ENCODE data around the gene NPPB.

Gene NPPB

DNA sequence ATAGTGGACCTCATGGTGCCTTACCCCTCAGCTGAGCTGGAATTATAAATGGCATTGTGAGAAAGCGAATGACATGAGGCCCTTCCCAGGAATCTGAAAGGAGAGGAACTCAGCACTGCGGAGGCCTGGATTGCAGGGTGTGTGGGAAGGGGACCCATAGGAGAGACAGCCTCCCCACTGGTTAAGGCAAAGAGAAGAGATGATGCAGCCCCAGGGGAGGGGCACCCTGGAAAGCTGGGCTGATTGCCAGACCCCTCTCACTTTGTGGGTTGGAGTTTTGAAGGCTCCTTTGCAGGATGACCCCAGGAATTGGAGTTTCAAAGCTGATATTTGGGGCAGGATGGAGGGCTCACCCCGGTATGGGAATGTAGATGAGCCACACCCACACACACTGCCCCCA lies 2.0 kb downstream of the NPPB start:
- DNase-seq: no peak

DNA sequence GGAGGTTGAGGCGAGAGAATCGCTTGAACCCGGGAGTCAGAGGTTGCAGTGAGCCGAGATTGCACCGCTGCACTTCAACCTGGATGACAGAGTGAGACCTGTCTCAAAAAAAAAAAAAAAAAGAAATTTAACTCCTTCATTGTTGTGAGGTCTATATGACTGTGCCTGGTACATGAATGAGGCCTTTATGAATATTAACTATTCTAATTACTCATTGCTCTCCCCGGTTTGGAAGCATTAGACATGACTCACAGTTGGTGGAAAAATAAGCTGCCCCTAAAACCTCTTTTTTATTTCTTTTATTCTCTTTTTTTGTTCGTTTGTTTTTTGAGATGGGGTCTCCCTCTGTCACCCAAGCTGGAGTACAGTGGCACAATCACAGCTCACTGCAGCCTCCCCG lies 3.3 kb downstream of the NPPB start:
- no peak for DNase-seq

DNA sequence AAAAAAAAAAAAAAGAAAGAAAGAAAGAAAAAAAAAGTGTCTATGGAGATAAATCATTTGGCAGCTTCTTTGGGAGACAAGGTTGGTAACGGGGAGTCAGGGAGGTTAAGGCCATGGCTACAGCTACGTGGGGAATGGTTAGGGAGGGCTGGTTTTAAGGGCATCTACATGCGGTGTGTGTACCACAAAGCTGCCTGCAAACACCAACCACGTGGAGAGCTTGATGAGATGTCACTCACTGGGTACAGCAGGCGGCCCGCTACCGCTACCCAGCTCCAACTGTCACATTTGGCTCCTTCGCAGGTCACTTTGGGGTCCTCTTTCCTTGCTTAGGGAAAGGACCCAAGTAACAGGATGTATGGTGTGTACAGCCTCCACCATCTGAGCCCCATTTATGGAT lies 4.2 kb downstream of the NPPB start:
- DNase-seq: no peak

DNA sequence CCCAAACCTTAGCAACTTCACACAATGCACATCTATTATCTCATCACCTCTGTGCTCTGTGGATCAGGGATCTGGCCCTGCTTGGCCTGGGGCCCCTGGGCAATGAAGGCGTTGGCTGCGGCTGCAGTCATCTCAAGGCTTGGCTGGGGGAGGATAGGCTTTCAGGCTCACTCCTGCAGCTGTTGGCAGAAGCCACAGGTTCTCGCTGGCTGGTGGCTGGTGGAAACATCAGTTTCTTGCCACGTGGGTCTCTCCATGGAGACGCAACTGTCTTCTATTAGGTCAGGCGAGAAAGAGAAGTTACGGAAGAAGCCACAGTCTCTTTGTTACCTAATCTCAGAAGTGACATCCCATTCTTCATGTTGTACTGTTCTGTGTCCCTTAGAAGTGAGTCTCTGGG lies 7.6 kb downstream of the NPPB start:
- DNase-seq: no peak

DNA sequence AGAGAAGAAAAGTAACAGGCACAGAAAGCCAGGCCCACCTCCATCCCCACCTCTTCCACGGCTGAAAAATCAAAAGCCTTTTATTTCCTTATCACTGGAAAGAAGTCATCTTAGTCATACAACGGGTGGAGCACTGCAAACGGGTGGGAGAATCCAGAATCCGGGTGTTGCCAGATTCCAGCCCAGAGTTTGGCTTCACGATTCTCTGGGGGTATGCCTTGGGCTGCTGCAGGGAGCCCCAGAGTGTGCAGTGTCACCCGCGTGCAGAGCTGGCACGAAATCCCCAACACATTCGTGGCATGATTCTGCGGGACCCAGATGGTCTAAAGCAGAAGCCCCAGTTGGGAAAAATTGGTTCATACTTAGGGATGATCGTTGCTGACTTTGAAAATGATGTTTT lies 8.6 kb downstream of the NPPB start:
- no peak for DNase-seq

DNA sequence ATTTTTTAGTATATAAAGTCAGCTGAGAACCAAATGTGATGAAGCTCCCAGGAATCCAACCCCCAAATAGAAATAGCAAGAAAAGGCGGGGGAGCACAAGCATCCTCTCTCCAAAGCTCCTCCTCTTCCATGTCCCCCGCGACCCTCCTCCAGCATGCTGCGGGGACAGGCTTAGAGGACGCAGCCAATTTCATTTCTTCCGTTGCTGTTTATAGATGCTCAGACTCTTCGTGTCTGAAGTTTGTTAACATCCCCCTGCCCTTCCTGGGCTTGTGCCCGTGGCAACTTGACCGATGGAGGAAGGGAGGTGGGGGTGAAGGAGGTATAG lies 10.4 kb downstream of the NPPB start:
- DNase-seq: no peak

DNA sequence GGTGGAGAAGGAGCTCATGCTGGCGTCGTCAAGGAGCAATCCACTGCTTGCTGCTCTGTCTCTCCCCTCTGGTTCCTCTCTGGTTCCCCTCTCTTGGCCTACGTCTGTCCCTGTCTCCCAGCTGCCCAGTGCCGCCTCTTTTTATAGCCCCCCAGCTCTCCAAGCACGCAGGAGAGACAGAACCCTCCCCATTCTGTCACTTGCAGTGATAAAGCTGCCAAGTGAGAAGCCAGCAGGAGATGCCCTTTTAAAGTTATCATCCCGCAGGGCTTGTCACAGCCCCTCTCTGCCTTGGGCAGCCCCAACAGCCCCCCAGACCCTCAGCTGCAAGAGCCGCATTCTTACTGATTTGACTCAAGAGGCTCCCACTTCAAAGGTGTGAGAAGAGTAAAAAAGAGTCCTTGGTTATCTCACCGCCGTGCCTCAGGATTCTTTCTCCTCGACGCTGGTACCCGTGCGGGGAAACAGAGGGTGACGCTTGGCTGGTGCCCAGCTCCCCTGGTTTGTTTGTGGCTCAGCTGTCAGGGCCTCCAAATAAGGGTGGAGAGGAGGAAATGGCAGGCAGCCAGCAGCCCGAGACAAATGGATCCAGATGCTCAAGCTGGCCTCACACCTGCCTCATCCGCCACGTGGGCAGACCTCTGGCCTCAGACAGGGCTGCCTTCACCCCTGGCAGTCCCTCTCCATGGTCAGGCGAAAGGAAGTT lies 10.9 kb downstream of the NPPB start, which contains the start of gene NPPA:
NPPA (minus strand) TSS at position 117 of the 706 bp plus-strand sequence; CDS start at position 18, 99 bp downstream.
- peak; percentile 94 for DNase-seq

DNA sequence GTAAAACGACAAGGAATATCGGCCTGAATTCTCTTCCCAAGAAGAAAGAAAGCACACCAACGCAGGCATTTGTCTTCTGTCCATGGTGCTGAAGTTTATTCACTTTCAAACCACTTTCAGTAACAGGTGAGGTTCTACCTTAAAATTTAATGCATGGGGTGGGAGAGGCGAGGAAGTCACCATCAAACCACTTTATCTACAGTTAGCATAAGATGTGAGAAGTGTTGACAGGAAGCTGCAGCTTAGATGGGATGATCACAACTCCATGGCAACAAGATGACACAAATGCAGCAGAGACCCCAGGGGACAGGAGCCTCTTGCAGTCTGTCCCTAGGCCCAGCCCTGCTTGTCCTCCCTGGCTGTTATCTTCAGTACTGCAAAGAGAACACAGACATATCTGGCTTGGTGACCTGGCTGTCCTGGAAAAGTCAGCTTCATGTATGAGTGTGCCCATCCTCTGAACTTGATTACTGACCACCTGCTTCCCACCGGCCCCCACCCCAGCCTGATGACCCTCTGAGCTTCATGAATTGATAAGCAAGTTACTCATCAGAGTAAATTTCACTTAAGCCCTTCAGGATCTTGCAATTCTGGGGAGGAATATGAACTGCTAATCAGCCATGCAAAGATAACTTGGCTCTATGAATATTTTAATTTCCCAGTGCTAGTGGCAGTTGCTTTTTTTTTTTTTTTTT lies 13.0 kb downstream of the NPPB start:
- DNase-seq: peak; percentile 36

DNA sequence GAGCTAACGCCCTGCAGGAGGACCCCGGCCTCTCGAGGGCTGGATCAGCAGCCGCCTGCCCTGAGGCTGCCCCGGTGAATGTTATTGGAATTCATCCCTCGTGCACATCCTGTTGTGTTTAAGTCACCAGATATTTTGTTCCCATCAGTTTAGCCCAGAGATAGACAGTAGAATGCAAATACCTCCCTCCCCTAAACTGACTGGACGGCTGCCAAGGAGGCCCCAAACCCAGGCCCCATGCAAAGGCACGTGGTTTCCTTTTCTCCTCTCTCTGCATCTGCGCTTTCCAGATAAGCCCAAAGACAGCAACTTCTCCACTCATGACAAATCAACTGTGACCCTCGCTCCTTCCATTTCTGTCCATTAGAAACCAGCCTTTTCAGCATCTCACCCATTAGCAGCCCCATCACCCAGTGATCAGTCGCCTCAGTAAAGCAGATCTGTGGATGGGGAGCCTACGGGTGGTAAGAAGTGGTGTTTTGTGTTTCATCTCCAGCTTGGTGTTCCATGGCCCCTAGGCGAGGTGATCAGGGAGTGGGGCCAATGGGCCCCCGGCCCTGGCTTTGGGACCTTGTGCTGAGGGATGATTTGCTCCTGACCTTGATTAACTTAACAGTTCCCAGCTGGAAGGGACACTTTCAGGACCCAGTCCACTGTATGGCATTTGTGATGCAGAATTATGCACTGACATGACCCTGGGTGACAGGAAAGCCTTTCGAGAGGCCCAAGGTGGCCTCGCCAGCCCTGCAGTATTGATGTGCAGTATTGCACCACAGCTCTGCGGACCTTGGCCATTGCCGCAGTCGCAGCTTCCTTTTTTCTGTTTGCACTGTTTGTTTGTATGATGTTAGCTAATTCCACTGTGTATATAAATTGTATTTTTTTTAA lies 16.3 kb downstream of the NPPB start:
- DNase-seq: no peak

DNA sequence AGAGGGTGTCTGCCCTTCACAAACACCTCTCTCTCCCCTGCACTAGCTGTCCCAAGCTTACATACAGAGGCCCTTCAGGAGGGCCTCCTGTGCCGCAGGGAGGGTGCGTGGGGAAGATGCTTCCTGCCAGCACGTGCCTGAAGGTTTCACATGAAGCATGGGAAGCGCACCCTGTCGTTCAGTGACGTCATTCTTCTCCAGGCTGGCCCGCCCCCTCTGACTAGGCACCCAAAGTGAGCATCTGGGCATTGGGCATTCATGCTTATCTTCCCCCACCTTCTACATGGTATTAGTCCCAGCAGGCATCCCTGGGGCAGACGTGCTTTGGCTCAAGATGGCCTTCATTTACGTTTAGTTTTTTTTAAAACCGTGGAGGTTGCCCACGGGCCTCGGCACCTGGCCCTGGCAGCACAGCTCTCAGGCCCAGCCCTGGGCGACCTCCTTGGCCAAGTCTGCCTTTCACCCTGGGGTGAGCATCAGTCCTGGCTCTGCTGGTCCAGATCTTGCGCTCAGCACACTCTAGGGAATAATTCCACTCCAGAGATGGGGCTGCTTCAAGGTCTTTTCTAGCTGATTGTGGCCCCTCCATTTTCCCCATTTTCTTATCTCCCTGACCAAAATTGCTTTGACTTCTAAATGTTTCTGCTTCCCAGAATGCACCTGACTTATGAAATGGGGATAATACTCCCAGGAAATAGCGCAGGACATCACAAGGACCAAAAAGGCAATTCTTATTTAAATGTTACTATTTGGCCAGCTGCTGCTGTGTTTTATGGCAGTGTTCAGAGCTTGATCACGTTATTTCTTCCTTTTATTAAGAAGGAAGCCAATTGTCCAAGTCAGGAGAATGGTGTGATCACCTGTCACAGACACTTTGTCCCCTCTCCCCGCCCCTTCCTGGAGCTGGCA lies 17.2 kb downstream of the NPPB start:
- no peak for DNase-seq

DNA sequence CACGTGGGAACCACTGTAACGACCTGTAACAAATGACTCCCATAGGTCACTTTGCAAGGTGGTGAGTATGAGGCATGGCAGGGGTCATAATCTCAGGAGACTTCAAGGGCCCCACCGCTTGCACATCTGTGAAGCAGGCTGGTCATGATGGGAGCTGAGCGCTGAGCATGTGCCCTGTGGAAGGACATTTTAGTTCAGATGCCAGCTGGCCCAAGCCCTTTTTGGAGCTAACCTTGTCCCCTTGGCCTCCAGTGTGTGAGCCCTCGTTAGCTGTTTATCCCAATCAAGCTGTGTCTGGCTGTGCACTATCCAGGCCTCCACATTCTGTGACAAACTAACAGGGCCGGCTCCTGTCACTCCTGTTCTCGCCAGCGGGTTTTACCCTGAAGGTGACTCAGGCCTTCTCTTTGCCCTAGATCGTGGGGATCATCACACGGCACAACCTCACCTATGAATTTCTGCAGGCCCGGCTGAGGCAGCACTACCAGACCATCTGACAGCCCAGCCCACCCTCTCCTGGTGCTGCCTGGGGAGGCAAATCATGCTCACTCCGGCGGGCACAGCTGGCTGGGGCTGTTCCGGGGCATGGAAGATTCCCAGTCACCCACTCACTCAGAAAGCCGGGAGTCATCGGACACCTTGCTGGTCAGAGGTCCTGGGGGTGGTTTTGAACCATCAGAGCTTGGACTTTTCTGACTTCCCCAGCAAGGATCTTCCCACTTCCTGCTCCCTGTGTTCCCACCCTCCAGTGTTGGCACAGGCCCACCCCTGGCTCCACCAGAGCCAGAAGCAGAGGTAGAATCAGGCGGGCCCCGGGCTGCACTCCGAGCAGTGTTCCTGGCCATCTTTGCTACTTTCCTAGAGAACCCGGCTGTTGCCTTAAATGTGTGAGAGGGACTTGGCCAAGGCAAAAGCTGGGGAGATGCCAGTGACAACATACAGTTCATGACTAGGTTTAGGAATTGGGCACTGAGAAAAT lies 18.7 kb downstream of the NPPB start:
- no peak for DNase-seq

DNA sequence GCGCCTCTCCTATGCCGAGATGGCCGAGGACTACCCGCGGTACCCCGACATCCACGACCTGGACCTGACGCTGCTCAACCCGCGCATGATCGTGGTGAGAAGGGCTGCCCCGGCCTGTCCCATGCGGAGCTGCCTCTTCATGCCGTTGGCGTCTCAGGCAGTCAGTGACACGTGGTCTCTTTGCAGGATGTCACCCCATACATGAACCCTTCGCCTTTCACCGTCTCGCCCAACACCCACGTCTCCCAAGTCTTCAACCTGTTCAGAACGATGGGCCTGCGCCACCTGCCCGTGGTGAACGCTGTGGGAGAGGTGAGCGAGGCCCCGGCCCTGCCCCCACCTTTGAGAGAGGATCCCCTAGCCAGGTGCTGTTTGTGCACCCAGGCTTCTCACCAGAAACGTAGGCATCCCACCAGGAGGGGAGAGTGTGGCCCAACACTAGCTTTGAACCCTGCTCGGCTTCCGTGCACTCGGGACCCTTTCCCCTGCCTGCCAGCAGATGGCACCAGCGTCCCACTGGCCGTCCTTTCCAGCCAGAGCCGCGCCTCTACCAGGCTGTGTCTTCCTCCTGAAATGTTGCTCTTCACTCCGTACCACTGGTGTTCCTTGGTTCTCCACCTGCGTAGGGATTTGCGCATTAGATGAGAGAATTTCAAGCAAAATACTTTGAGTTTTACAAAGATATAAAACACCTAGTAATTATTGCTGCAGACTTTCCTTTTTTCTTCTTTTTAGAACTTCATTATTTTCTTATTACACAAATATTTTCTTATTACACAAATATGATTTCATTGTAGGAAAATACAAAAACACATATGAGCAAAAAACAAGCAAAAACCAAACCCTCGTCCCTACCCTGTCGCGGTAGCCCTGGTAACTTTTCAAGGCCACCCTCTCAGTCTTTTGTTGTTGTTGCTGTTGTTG lies 20.1 kb downstream of the NPPB start:
- peak; percentile 80 for DNase-seq

DNA sequence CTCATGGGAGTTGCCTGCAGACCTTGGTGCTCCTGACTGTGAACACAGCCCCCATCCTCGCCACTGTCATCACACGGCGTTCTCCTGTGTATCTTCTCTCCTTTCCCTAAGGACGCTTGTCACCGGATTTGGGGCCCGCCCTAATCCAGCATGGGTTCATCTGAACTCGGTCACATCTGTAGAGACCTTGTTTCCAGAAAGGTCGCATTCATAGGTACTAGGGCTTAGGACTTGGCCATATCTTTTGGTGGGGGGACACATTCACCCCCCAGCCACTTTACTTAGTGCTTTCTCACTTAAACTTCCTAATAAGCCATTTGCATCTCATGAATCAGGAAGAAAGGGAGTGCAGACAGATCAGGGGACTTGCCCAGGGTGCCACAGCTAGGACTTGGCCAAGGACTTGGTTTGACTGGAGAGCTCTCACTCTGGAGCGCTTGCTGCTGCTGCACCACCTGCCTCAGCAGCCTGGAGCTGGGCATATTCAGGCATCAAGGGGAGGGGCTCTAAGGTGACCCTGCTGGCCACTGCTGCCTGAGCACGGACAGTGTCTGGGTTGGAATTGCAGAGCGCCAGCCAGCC lies 20.9 kb downstream of the NPPB start:
- DNase-seq: peak; percentile 33

DNA sequence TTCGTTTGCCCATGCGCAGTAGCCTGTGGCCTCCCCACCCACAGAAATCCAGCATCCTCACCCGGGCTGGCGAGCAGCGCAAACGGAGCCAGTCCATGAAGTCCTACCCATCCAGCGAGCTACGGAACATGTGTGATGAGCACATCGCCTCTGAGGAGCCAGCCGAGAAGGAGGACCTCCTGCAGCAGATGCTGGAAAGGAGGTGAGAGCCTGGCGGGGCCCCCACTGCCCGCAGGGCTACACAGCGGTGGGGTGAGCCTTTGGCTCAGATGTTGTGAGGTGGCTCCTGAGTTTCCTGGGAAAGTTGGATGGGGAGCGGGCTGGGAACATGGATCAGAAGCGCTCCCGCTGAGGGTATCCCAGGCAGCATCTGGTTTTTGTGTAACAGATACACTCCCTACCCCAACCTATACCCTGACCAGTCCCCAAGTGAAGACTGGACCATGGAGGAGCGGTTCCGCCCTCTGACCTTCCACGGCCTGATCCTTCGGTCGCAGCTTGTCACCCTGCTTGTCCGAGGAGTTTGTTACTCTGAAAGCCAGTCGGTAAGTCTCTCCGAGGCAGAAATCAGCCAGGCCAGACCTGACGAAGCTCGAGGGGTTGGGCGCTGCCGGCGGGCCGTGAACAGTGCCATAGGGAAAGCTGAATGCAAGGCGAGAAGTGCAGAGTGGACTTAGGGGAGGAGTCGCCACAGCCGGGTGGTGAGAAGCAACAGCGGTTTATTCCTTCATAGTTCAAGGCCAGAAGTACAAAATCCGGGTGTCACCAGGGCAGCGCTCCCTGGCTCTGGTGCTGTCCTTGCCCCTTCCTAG lies 21.6 kb downstream of the NPPB start:
- DNase-seq: no peak

DNA sequence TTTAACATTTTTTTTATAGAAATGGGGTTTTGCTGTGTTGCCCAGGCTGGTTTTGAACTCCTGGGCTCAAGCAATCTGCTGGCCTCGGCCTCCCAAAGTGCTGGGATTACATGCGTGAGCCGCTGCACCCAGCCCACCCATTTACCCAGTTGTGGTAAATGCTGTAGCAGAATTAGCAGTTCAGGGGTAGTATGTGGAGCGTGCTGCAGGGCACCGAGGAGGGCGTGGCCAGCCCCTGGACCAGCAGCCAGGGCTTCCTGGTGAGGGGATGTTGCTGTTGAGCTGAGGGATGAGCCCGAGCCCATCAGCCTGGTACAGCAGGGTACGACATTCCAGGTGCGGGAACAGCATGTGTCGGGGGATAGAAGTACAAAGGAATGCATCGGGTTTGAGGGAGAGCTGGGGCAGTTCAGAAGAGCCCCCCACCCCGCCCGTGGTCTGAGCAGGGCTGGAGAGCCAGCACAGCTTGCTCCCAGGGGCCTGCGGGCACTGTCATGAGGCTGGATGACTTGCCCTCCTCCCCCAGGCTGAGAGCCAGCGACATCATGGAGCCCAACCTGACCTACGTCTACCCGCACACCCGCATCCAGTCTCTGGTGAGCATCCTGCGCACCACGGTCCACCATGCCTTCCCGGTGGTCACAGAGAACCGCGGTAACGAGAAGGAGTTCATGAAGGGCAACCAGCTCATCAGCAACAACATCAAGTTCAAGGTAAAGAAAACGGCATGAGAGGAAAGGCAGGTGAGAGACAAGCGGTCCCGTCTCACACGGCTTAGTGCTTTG lies 23.1 kb downstream of the NPPB start:
- no peak for DNase-seq

DNA sequence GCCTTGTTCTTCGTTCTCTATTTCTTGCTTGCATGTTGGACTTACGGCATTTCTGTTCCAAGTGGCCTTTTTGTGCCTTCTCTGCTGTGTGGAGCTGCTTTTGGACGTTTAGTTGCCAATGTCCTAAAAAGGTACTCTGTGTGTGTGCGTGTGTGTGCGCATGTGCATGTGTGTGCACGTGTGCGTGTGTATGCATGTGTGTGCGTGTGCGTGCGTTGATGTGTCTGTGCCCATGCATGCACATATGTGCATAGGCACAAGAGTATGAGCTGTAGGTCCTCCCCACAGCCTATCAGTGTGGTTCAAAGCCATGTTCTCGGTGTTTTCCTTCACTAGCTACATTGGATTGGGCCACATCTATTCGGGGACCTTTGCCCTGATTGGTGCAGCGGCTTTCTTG lies 24.8 kb downstream of the NPPB start:
- no peak for DNase-seq

DNA sequence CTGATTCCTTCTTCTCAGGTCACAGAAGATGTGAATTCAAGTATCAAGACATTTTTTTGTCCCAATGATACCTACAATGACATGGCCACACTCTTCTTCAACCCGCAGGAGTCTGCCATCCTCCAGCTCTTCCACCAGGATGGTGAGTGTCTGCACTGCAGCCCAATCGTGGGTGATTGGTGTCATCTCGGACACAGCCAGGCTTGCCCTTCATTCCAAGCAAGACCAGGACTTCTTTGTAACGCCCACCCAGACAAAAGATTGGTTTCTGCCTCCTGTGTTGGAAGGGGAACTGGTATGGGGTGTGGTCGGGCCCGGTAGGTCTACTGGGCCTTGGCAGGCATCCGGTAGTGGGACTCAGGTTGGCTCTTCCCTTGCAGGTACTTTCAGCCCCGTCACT lies 25.2 kb downstream of the NPPB start:
- DNase-seq: no peak

Data from DMS53 (cell line).